ENCODE data around the gene CENPN.

GRCh38 chr16:80984124-80984892 lies 22.7 kb upstream of the CENPN start:
- TF ChIP-seq CTCF (IDR thresholded peaks at IDR 0.05) (no peak), POLR2A (IDR thresholded peaks at IDR 0.05) (no peak), EP300 (IDR thresholded peaks at IDR 0.05) (no peak)

Measured in tibial nerve (tissue), 4 donors.